Activated naive CD8-positive, alpha-beta T cell treated with anti-CD3 and anti-CD28 coated beads for 36 hours (primary cell): Measurements from ENCODE around the gene OTX1. TPM values are rescaled to one million over a fixed set of nuclear protein-coding genes. Genes with fewer than 3 reads are reported as not detected.
A peak's percentile ranks its signal among the peaks of the same experiment; 100 is the strongest.

Source experiments
- DNase-seq: peaks from one replicate; pipeline ENCODE4 v3.0.0; 2021
- H3K27ac Mint-ChIP-seq: one replicate; pipeline ENCODE4 v1.8.0; 2022; ENCODE audit warnings: mild to moderate bottlenecking, moderate library complexity, mixed read lengths
- H3K27me3 Mint-ChIP-seq: one replicate; pipeline ENCODE4 v1.8.0; 2022; ENCODE audit warnings: mild to moderate bottlenecking, mixed read lengths
- H3K36me3 Mint-ChIP-seq: one replicate; pipeline ENCODE4 v1.8.0; 2021; ENCODE audit warnings: mild to moderate bottlenecking, mixed read lengths
- H3K4me1 Mint-ChIP-seq: one replicate; pipeline ENCODE4 v1.8.0; 2021; ENCODE audit warnings: mixed read lengths
- H3K4me3 Mint-ChIP-seq: one replicate; pipeline ENCODE4 v1.8.0; 2022; ENCODE audit warnings: mild to moderate bottlenecking, moderate library complexity, mixed read lengths
- H3K9me3 Mint-ChIP-seq: one replicate; pipeline ENCODE4 v1.8.0; 2022; ENCODE audit warnings: mixed read lengths
- total RNA-seq, 2 experiments: library from RNA; stranded (reverse); gene quantifications; one replicate each; pipeline ENCODE4 v1.2.3, GENCODE V29; 2021

Gene OTX1
- total RNA-seq, 2 experiments from 2014 or later, result not detected

DNA sequence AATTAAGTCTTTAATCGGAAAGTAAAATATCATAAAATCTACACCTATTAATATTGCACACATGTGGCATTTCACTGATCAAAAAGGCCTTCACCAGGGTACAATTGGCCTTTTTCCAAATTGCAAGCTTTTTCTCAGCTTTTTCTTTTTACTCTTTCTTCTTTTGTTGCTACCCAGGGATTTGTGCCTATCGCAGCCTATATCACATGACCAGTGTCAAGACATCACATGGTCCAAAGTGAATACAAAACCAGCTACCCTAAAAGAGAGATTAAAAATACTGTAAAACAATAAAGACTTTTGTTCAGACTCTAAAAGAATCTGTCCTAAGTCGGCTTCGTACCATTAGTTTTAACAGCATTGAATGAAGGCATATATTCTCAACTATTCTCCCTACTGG is 15.0 kb upstream of the OTX1 start:
- peaks cover 1% of the 10 kb centered on the region for H3K36me3 Mint-ChIP-seq
- no peaks in the 10 kb centered on the region for H3K4me1 Mint-ChIP-seq
- DNase-seq, result no peak
- no peak overlapping the region for H3K27ac Mint-ChIP-seq
- H3K27me3 Mint-ChIP-seq, result peaks cover 3% of the 10 kb centered on the region
- no peak overlapping the region for H3K4me3 Mint-ChIP-seq
- no peaks in the 10 kb centered on the region for H3K9me3 Mint-ChIP-seq

DNA sequence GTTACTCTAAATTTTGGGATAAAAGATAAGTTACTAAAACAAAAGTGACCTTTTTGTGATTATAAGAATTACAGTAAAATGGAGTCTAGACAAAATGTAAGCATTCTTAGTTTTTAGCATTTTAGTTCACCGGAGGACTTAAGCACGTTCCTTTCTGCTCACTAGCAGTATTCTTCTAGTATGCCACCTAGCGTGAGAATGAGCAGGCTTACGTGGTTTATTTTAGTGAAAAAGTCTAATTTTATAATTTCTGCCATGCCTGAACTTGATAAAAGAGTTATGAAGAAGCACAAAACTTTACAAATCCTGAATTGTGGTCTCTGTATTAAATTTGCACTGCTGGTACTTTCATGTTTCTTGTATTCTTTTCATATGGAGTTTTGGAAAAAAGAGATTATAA is 12.6 kb upstream of the OTX1 start:
- Mint-ChIP-seq H3K9me3 (no peaks in the 10 kb centered on the region), H3K27ac (no peak overlapping the region), H3K4me1 (no peaks in the 10 kb centered on the region), H3K36me3 (no peaks in the 10 kb centered on the region), H3K4me3 (no peak overlapping the region), H3K27me3 (no peaks in the 10 kb centered on the region)
- DNase-seq, result no peak

DNA sequence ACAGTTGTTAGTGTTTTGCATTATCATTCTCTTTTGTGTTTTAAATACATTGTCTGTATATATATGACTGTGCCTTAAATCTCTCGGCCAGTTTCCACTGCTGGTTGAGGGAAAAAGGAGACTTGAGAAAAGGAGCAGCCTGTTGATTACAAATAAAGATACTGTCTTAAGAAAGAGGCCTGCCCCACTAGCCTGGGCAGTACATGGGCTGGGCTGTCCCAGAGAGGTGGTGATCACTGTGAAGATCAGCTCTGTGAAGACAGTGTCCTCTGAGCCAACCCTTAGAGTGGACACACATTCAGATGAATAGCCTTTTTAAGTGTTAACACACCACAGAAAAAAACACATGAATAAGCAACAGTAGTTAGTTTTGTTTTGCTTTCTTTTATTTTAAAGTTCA is 10.0 kb upstream of the OTX1 start:
- peaks cover 11% of the 10 kb centered on the region for H3K36me3 Mint-ChIP-seq

DNA sequence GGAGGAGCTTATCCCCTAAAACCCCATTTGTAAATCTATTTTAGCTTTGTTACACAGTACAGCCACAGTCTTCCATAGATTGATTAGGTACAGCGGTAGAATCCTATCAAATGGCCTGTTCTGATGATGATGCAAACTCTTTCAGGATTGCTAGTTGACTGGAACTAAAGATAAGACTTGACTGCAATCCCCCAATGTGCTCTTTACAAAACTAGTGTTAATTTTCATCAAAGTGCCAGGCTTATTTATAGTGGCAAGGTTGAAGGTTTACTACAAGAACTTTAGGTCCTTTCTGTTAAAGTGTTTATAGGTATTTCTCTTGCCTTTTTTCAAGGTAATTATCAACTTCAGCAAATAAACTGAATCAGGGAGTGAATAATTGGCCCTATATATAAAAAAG is 9.0 kb upstream of the OTX1 start:
- Mint-ChIP-seq H3K27me3 (peaks cover 33% of the 10 kb centered on the region), H3K36me3 (peaks cover 18% of the 10 kb centered on the region), H3K4me3 (no peak overlapping the region), H3K4me1 (peaks cover under 1% of the 10 kb centered on the region), H3K27ac (no peak overlapping the region), H3K9me3 (no peaks in the 10 kb centered on the region)
- DNase-seq, result no peak

More for the DNA sequence above, 10.0 kb upstream of the OTX1 start:
- Mint-ChIP-seq H3K4me1 (no peaks in the 10 kb centered on the region), H3K27me3 (peaks cover 23% of the 10 kb centered on the region), H3K9me3 (no peaks in the 10 kb centered on the region), H3K4me3 (no peak overlapping the region), H3K27ac (no peak overlapping the region)
- no peak for DNase-seq

DNA sequence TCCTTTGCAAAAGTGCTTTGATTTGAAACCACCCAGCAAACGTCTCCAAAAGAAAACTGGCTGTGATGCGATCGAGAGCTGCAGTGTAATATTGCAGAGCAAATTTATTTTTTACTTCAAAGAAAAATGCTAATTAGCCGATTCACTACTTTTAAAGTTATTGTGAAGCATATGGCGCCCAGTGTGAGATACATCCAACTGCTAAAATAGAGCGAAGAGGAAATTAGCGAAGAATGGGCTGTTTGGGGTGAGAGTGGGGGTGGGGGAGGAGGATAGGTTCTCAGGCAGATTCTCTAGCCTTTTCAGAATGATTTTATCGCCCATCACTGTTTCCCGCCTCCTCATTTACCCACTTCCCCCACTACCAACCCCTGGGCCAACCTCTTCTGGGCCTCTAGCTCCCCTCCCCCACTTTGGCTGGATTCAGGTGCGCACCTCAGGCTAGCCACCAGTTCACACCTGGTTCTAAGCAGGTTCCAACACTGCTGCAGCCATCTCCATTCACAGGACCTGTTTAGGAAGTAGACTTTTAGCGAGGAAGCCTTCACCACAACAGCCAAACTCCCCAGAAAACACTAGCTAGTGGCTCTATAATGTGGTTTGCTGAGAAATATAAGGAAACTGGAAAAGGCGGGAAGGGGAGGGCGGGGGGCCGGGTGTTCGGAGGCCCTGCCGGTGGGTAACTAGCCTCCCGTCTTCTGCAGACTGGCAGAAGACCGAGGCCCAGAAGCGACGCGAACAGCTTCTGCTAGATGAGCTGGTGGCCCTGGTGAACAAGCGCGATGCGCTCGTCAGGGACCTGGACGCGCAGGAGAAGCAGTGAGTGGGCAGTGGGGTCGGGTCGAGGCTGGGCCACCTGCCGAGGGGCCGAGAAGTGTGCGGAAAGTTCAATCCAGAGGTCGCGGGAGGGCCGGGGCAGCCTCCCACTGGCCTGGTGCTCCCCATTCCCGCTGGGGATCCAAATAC is 6.0 kb upstream of the OTX1 start:
- Mint-ChIP-seq H3K27ac (no peak overlapping the region), H3K4me1 (peaks cover 24% of the 10 kb centered on the region), H3K9me3 (no peaks in the 10 kb centered on the region), H3K4me3 (no peak overlapping the region), H3K27me3 (peaks cover 63% of the 10 kb centered on the region), H3K36me3 (peaks cover 22% of the 10 kb centered on the region)
- DNase-seq, result no peak

DNA sequence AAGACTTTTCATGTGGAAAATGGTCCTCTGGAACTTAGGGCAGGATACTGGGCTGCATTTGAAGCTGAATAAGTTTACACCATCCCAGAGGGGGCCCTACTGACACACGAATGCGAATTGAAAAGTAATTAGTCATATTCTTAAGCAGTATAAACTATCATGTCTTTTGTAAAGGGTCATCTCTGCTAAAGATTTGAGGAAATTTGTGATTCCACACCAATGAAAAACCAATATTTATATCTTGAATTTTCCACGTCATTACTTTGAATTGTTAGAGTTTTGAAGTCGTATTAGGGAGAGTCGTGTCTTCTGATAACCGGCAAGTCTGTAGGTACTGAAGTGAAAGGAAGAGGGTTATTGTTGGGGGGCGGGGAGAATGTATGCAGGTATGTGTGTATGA is 4.1 kb upstream of the OTX1 start:
- Mint-ChIP-seq H3K9me3 (no peaks in the 10 kb centered on the region), H3K27me3 (peaks cover 75% of the 10 kb centered on the region), H3K36me3 (peaks cover 22% of the 10 kb centered on the region), H3K4me3 (no peak overlapping the region), H3K4me1 (peaks cover 32% of the 10 kb centered on the region), H3K27ac (no peak overlapping the region)
- no peak for DNase-seq

DNA sequence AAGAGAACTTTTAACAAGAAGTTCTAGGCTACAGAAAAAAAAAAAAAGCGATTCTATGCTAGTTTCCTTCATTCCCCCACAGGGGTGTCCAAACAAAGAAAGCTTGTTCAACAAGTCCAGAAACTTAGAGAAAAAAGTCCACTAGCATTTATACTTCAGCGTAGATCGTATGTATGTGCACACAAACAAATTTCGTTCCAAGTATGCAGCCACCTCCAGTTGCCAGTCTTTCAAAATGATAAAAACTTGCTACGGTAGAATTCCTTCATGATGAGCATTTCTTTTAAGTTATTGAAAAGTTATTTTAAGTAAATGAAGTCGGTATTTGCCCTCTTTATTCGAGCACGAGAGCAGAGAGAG is 3.7 kb upstream of the OTX1 start:
- Mint-ChIP-seq H3K4me1 (peaks cover 32% of the 10 kb centered on the region), H3K9me3 (no peaks in the 10 kb centered on the region), H3K27me3 (peaks cover 79% of the 10 kb centered on the region), H3K27ac (no peak overlapping the region), H3K36me3 (peaks cover 22% of the 10 kb centered on the region), H3K4me3 (peak overlapping the region; percentile 59)
- DNase-seq, result no peak

DNA sequence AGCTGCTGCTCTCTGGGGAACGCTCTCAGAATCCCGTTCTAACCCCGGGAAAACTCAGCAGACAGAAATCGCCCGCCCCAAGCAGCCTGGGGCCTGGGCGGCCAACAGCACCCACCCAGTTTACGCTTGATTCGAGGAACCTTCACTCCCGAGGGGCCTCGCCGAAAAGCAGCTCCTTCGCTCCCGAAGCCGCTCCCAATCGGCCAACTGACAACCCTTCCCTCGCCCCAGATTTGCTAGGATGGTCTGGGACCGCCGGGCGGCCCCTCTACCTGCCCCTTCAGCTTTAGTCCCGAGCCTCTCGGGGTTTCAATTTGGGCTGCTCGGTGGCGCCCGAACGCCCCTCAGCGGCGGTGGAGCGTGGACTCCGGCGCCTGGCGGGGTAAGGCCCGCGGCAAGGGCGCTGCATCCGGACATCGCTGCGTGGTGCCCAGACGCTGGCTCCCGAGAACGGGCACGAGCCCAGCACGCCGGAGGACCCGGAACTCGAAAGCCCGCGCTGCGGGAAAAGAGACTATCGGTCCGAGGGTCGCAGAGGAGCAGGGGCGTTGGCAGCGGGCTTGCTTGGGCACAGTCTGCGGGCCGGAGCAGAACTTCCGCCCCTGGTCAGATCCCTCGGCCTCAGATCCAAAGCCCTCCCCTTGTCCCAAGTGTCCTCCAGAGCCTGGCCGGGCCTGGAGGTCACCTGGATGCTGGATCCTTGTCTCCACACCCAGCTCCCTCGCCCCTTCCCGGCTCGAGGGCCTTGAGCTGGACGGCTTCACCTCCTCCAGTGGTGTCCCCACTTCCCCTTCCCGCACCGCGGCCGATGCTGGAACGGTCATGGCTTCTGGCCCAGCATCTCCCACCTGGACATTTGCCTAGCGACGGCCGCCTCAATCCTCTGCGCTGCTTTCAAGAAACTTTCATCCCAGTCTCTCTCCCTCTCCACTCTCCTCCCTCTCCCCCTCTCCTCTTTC is 3.0 kb upstream of the OTX1 start:
- Mint-ChIP-seq H3K4me1 (peaks cover 37% of the 10 kb centered on the region), H3K27ac (no peak overlapping the region), H3K4me3 (peak overlapping the region; percentile 59), H3K27me3 (peaks cover 85% of the 10 kb centered on the region), H3K36me3 (peaks cover 22% of the 10 kb centered on the region), H3K9me3 (no peaks in the 10 kb centered on the region)
- no peak for DNase-seq

DNA sequence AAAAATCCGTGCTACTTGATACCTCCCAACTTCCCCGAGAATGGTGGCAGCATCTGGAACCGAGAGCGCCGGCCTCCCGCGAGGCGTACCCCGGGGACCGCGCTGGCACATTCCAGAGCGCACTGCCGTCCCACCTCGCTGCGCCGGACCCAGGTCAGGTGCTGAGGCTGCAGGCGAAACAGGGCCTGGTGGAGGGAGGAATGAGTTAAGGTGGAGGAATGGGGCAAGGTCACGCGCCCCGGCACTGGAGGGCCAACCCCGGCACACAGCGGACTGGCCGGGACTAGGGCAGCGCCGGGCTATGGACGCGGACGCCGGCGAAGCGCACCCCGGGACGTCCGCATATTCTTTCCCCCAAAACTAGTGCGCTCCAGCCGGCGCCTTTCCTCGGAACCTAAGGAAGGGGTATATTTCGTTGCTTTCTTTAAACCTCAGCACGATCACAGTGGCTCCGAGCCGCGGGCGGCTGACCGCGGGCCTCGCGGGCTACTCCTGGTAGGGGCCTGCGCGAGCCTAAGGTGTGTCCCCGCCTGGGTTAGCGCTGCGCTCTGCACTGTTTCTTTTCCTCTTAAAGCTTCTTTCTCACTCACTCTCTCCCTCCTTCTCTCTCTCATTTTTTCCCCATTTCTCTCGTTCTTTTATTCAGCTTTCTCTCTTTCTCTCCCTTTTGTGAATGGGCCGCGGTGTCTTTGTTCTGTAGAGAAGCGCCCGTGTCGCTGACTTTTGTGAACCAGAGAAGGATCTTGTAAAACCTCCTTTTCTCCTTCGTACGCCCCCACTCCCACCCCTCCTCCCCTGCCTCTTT is 2.1 kb upstream of the OTX1 start:
- Mint-ChIP-seq H3K4me3 (peak overlapping the region; percentile 59), H3K27ac (no peak overlapping the region), H3K27me3 (peaks cover 92% of the 10 kb centered on the region), H3K4me1 (peaks cover 45% of the 10 kb centered on the region), H3K36me3 (peaks cover 22% of the 10 kb centered on the region), H3K9me3 (no peaks in the 10 kb centered on the region)
- no peak for DNase-seq

DNA sequence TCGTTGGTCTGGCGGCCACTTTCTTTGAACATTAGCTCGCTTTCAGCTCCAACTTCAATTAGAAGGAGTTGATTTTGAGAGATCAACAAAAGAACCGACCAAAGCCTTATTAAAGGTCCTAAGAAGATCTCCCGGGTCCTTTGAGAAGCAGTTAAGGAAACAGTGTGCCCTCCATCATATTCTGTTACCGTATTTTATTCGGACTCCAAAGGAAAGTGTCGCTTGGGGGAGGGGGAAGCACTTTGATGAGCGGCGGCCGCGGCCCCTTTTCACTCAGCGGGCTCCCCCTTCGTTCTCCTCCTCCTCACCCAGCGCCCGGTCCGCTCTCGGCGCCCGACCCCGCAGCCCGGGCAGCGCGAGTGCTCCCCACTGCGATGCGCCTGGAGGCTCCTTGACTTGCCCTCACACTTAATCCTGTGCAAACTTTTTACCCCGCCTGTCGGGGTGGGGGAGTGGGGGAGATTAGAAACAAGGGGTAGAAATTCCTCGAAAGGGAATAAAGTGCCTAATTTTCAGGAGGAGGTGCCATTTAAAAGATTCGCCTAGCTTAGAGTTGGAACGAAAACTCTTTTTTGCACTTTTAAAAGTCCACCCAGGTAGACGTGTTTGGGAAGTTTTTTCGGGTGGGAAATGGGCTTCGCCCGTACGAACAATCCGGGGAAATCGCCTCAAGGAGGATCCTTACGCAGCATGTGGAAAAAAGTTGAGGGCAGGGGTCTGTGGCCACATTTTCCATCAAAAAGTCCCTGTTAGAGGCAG is 1.2 kb upstream of the OTX1 start:
- Mint-ChIP-seq H3K36me3 (peaks cover 21% of the 10 kb centered on the region), H3K27ac (no peak overlapping the region), H3K4me3 (peak overlapping the region; percentile 76), H3K4me1 (peaks cover 50% of the 10 kb centered on the region), H3K9me3 (no peaks in the 10 kb centered on the region), H3K27me3 (peaks cover 92% of the 10 kb centered on the region)
- DNase-seq, result no peak

GRCh38 chr2:63049970-63050333 is 678 bp upstream of the OTX1 start:
- DNase-seq, result no peak
- peak overlapping the region; percentile 76 for H3K4me3 Mint-ChIP-seq
- no peak overlapping the region for H3K27ac Mint-ChIP-seq
- peaks cover 92% of the 10 kb centered on the region for H3K27me3 Mint-ChIP-seq
- peaks cover 56% of the 10 kb centered on the region for H3K4me1 Mint-ChIP-seq
- no peaks in the 10 kb centered on the region for H3K9me3 Mint-ChIP-seq
- peaks cover 17% of the 10 kb centered on the region for H3K36me3 Mint-ChIP-seq

- Mint-ChIP-seq H3K9me3 (no peaks in the 10 kb centered on the region), H3K27ac (no peak overlapping the region), H3K36me3 (peaks cover 4% of the 10 kb centered on the region), H3K4me1 (peaks cover 68% of the 10 kb centered on the region), H3K27me3 (peaks cover 92% of the 10 kb centered on the region), H3K4me3 (peak overlapping the region; percentile 80)
- no peak for DNase-seq
Measured at GRCh38 chr2:63051042-63051794, 588 bp downstream of the OTX1 start.

- DNase-seq, result no peak
- Mint-ChIP-seq H3K9me3 (no peaks in the 10 kb centered on the region), H3K27ac (no peak overlapping the region), H3K4me1 (peaks cover 69% of the 10 kb centered on the region), H3K4me3 (peak overlapping the region; percentile 40), H3K27me3 (peaks cover 92% of the 10 kb centered on the region), H3K36me3 (peaks cover 4% of the 10 kb centered on the region)
Measured at GRCh38 chr2:63051795-63052333, 1.2 kb downstream of the OTX1 start.
